Kidney (tissue), 14 donors: Measurements from ENCODE around the gene PIM3. TPM values are rescaled to one million over a fixed set of nuclear protein-coding genes. Genes with fewer than 3 reads are reported as not detected.

Experiments used
- DNase-seq, 5 donors: peaks; one replicate each; pipeline ENCODE4 v3.0.0-alpha.2; 2013 to 2020
- FAIRE-seq: peaks from 2 replicates; lab custom pipeline; 2012; peaks lifted over from hg19 to GRCh38; lab: Jason Lieb, UNC
- H3K27ac ChIP-seq, 2 donors: one replicate each; pipeline ENCODE4 v1.7.0; 2013; ENCODE audit warnings: low read depth in 2 of 2, low read length in 2 of 2, inconsistent platforms in 1 of 2
- H3K27me3 ChIP-seq: one replicate; pipeline ENCODE4 v1.7.1; 2013; ENCODE audit warnings: low read length, inconsistent platforms; ENCODE audit not compliant: control insufficient read depth, insufficient read depth
- H3K36me3 ChIP-seq, 3 donors: one replicate each; pipeline versions ENCODE4 v1.7.0 to v1.7.1; 2013; ENCODE audit warnings: low read length in 3 of 3, control low read depth in 1 of 3, inconsistent platforms in 1 of 3; ENCODE audit not compliant: insufficient read depth in 3 of 3, control insufficient read depth in 2 of 3
- H3K4me1 ChIP-seq, 3 donors: one replicate each; pipeline versions ENCODE4 v1.7.0 to v1.7.1; 2013; ENCODE audit warnings: low read length in 3 of 3, inconsistent platforms in 1 of 3, low read depth in 1 of 3; ENCODE audit not compliant: control insufficient read depth in 2 of 3, insufficient read depth in 2 of 3
- H3K4me3 ChIP-seq, 3 donors: one replicate each; pipeline versions ENCODE4 v1.7.0 to v1.8.1; 2013; ENCODE audit warnings: low read length in 3 of 3, control low read depth in 1 of 3, inconsistent platforms in 1 of 3
- H3K9ac ChIP-seq, 3 donors: one replicate each; pipeline versions ENCODE4 v1.7.0 to v1.7.1; 2013; ENCODE audit warnings: low read length in 3 of 3, control low read depth in 1 of 3, inconsistent platforms in 1 of 3
- H3K9me3 ChIP-seq, 3 donors: one replicate each; pipeline versions ENCODE4 v1.7.0 to v1.7.1; 2013; ENCODE audit warnings: low read length in 3 of 3, control low read depth in 1 of 3, inconsistent platforms in 1 of 3; ENCODE audit not compliant: control insufficient read depth in 2 of 3, insufficient read depth in 1 of 3
- CTCF ChIP-seq: IDR thresholded peaks from 3 replicates; pipeline ENCODE4 v1.5.1; 2012; ENCODE audit warnings: mild to moderate bottlenecking, moderate library complexity, borderline replicate concordance; ENCODE audit not compliant: insufficient read depth; ENCODE audit errors: extremely low read depth
- intact Hi-C: fragments of 100-400 bp; cut with DNase I; formaldehyde crosslinking; loops from one replicate; pipeline ENCODE4 v1.11.1; 2022
- polyA plus RNA-seq: library from polyadenylated mRNA; stranded (reverse); fragments of 350-450 nt; fragmentation: Illumina TruSeq; extraction: RNeasy Lipid Tissue Mini Kit (QIAGEN cat#74804); gene quantifications from one replicate; pipeline ENCODE4 v1.2.3, GENCODE V29; 2014; ENCODE audit warnings: low read depth, low replicate concordance; ENCODE audit not compliant: insufficient read depth
- total RNA-seq: library from RNA; stranded (reverse); fragmentation: NEBNext Ultra II Directional; extraction: Animal tissue kit (Norgen Biotek cat#: 25700); gene quantifications from one replicate; pipeline ENCODE4 v1.2.1, GENCODE V29; 2021
- donor health status: control.
- donor health status: control.
- donor health status: control.
- donor health status: control.
- donor health status: control.
- donor health status: DM: yes; HTN: yes; CAD: no.
- donor health status: Normal renal cell carcinoma (clear cell type).

The PIM3 gene
- total and polyA plus RNA-seq, 2 donors from 2014 or later, result 96.5 to 107 TPM

DNA sequence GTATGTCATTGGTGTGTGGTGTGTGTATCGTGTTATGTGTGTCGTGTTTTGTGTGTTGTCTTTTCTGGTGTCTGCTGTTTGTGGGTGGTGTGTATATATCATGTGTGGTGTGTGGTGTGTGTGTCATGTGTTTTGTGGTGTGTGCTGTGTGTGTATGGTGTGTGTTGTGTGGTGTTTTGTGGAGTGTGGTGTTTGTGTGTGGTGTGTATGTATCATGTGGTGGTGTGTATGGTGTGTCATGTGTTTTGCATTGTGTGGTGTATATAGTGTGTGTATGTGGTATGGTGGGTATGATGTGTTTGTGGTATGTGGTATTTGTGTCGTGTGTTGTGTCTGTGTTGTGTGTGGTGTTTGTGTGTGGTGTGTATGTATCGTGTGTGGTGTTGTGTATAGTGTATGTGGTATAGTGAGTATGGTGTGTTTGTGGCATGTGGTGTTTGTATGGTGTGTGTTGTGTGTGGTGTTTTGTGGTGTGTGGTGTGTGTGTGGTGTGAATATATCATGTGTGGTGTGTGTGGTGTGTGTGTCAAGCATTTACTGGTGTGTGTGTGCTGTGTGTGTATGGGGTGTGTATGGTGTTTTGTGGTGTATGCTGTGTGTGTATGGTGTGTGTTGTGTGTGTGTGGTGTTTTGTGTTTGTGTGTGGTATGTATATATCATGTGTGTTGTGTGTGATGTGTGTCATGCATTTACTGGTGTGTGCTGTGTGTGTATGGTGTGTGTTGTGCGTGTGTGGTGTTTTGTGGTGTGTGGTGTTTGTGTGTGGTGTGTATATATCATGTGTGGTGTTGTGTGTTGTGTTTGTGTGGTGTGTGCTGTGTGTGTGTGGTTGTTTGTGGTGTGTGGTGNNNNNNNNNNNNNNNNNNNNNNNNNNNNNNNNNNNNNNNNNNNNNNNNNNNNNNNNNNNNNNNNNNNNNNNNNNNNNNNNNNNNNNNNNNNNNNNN, 12.7 kb downstream of the PIM3 start:
- Histone ChIP-seq H3K27me3 (peaks cover 8% of the 10 kb centered on the region), H3K4me3 (peak overlapping the region in 1 of 3 donors; percentile 10), H3K36me3 (no peaks in the 10 kb centered on the region), H3K27ac (no peak overlapping the region), H3K9ac (no peak overlapping the region), H3K9me3 (peaks cover 0 to 2% (median 0%) of the 10 kb centered on the region in 3 donors), H3K4me1 (peaks cover 2 to 30% (median 19%) of the 10 kb centered on the region in 3 donors)
- TF ChIP-seq CTCF, result no peak
- FAIRE-seq (no peak), DNase-seq (peak in 1 of 5 donors; percentile 8)
- intact Hi-C loops, result no loop called here

GRCh38 chr22:49975543-49976389, 15.2 kb downstream of the PIM3 start:
- TF ChIP-seq CTCF, result no peak
- H3K4me1 ChIP-seq, result peaks cover 0 to 13% (median under 1%) of the 10 kb centered on the region in 3 donors
- H3K9ac ChIP-seq, result no peak overlapping the region
- FAIRE-seq (no peak), DNase-seq (peak in 3 of 5 donors; percentile 2 to 78 (median 7))
- H3K36me3 ChIP-seq, result no peaks in the 10 kb centered on the region
- H3K27ac ChIP-seq, result peak overlapping the region in 1 of 2 donors; percentile 28
- H3K4me3 ChIP-seq, result no peak overlapping the region
- peaks cover 0 to 4% (median 2%) of the 10 kb centered on the region in 3 donors for H3K9me3 ChIP-seq
- intact Hi-C loops, result no loop called here
- H3K27me3 ChIP-seq, result peaks cover 6% of the 10 kb centered on the region

DNA sequence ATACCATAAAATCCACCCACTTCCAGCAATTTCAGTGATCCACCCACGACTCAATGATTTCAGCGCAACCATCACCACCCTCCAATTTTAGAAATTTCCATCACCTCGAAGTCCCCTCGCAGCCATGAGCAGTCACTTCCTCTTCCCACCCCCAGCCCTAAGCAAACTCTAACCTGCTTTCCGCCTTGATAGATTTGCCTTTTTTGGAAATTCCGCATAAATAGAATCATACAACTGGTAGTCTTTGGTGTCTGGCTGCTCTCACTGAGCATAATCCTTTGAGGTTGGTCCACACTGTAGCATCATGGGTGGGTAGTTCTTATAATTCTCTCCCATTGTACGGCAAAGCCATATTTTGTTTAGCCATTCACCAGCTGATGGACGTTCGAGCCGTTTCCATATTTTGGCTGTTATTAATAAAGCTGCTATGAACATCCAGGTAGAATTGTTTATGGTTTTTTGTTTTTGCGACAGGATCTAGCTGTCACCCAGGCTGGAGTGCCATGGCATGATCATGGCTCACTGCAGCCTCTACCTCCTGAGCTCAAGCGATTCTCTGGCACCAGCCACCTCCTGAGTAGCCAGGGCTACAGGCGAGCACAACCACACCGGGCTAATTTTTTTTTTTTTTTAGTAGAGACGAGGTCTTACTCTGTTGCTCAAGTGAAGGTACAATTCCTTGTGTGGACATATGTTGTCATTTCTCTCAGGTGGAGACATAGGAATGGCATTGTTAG, 16.0 kb downstream of the PIM3 start:
- no peak for TF ChIP-seq CTCF
- no peaks in the 10 kb centered on the region for H3K36me3 ChIP-seq
- H3K9ac ChIP-seq, result no peak overlapping the region
- DNase-seq, result no peak
- FAIRE-seq, result no peak
- intact Hi-C loops, result no loop called here
- peaks cover 6% of the 10 kb centered on the region for H3K27me3 ChIP-seq
- no peak overlapping the region for H3K27ac ChIP-seq
- H3K4me1 ChIP-seq, result peaks cover 0 to 10% (median 0%) of the 10 kb centered on the region in 3 donors
- H3K9me3 ChIP-seq, result peaks cover 0 to 4% (median 2%) of the 10 kb centered on the region in 3 donors
- H3K4me3 ChIP-seq, result no peak overlapping the region
